GM21528 (cell line): ENCODE measurements around the gene DOK1.

Experiments
- ATAC-seq: cut with Tn5 transposase; IDR thresholded peaks from one replicate; pipeline ENCODE4 v1.9.1; 2021; ENCODE audit warnings: mild to moderate bottlenecking, moderate library complexity; ENCODE audit not compliant: unreplicated experiment, low FRiP score

Gene DOK1

GRCh38 chr2:74588664-74589063 lies 34.1 kb downstream of the DOK1 start:
- ATAC-seq = no peak

- ATAC-seq = no peak
These were observed 39.6 kb downstream of the DOK1 start for GRCh38 chr2:74593826-74594772.

- no peak for ATAC-seq
These were observed 42.1 kb downstream of the DOK1 start for GRCh38 chr2:74596584-74596983.

- no peak for ATAC-seq
These were observed 42.9 kb downstream of the DOK1 start for GRCh38 chr2:74597410-74597809.

- ATAC-seq = no peak
These were observed 45.2 kb downstream of the DOK1 start for GRCh38 chr2:74599676-74600075.

GRCh38 chr2:74602586-74603281 lies 48.2 kb downstream of the DOK1 start:
- ATAC-seq = no peak

- ATAC-seq = no peak
These were observed 48.9 kb downstream of the DOK1 start for GRCh38 chr2:74603282-74604000.

- no peak for ATAC-seq
These were observed 52.4 kb downstream of the DOK1 start for GRCh38 chr2:74606927-74607326.
